Psoas muscle (tissue), 8 donors: Measurements from ENCODE around the gene SLC25A48. TPM values are rescaled to one million over a fixed set of nuclear protein-coding genes. Genes with fewer than 3 reads are reported as not detected.

Source experiments
- ATAC-seq, 4 donors: fragments of 200-7000 bp; cut with Tn5 transposase; one replicate each; pipeline ENCODE4 v1.9.1; 2020; ENCODE audit warnings: moderate library complexity in 3 of 4, mild to moderate bottlenecking in 2 of 4
- DNase-seq, 2 donors: peaks; one replicate each; pipeline ENCODE4 v3.0.0-alpha.2; 2020
- H3K27ac ChIP-seq: fragments of 200-600 bp; one replicate; pipeline ENCODE4 v1.8.0; 2022
- H3K27me3 ChIP-seq, 3 donors: fragments of 200-600 bp in 1 of 3; one replicate each; pipeline versions ENCODE4 v1.6.1 to v1.8.0; 2013 to 2022; ENCODE audit warnings: low read length in 2 of 3, mild to moderate bottlenecking in 2 of 3, moderate library complexity in 1 of 3; ENCODE audit not compliant: insufficient read depth in 3 of 3
- H3K36me3 ChIP-seq, 2 donors: fragments of 200-600 bp in 1 of 2; one replicate each; pipeline versions ENCODE4 v1.6.1 to v1.8.0; 2013 to 2022; ENCODE audit warnings: low read depth in 1 of 2, mild to moderate bottlenecking in 1 of 2, moderate library complexity in 1 of 2; ENCODE audit not compliant: insufficient read depth in 1 of 2
- H3K4me1 ChIP-seq: fragments of 200-600 bp; one replicate; pipeline ENCODE4 v1.8.0; 2022
- H3K4me3 ChIP-seq: fragments of 200-600 bp; one replicate; pipeline ENCODE4 v1.8.0; 2022; ENCODE audit warnings: mild to moderate bottlenecking
- H3K9me3 ChIP-seq: fragments of 200-600 bp; one replicate; pipeline ENCODE4 v1.8.0; 2022
- CTCF ChIP-seq: fragments of 200-600 bp; IDR thresholded peaks from one replicate; pipeline ENCODE4 v1.8.0; 2022; ENCODE audit warnings: antibody characterized with exemption
- WGBS, 3 donors: extraction: QIAGEN DNeasy Blood & Tissue Kit; methylation state at CpG; one replicate each; pipeline versions ENCODE4 v1.1.6 to v1.1.7; 2013; 5-methylcytosine and 5-hydroxymethylcytosine counted together
- intact Hi-C, 2 donors: fragments of 100-400 bp; cut with DNase I; formaldehyde crosslinking; loops; one replicate each; pipeline versions ENCODE4 v1.11.0 to v1.14.2; 2022
- polyA plus RNA-seq, 3 donors: library from polyadenylated mRNA; stranded (reverse); fragments of 200-250 nt; gene quantifications; one replicate each; pipeline ENCODE4 v1.2.3, GENCODE V29; 2013
- total RNA-seq, 4 donors: library from RNA; stranded (reverse); fragmentation: NEBNext Ultra II Directional in 2 of 4; extraction: Animal tissue kit (Norgen Biotek cat#: 25700) in 2 of 4; gene quantifications; one replicate each; pipeline versions ENCODE4 v1.2.1 to v1.2.4, GENCODE V29; 2021 to 2023
- donor health status: healthy with polysubstance abuse.
- donor health status: DM: no; HTN: no; CAD: no; lungs with moderate emphysema.
- donor health status: Bipolar disorder and iron deficiency.
- donor health status: healthy.
- donor health status: DM: yes; HTN: yes; CAD: no.
- donor health status: DM: no; HTN: no; CAD: no.
- donor health status: DM: no; HTN: no; CAD: no.
- donor health status: DM: yes; HTN: yes; CAD: no.

The SLC25A48 gene
- total and polyA plus RNA-seq, 7 donors: 1.7 to 9.6 (median 5.6) TPM; not detected in 1

- Histone ChIP-seq H3K27ac (no peak overlapping the region), H3K36me3 (no peaks in the 10 kb centered on the region), H3K27me3 (peaks cover 0 to 12% (median 0%) of the 10 kb centered on the region in 3 donors), H3K9me3 (no peaks in the 10 kb centered on the region), H3K4me3 (no peak overlapping the region), H3K4me1 (no peaks in the 10 kb centered on the region)
- DNase-seq (no peak), ATAC-seq (no peak)
- intact Hi-C loops: loop anchor here in 1 of 2 donors (10.0 kb wide), 1 partner anchor 166 kb away; no protein-coding TSS in a partner anchor
- no peak for TF ChIP-seq CTCF
- 78 to 81% (median 80%) methylated on average over 6 of the region's 6 CpGs for WGBS, 3 donors
These were observed 64.2 kb downstream of the SLC25A48 start for GRCh38 chr5:135898651-135899050.

- H3K27me3 ChIP-seq: peaks cover 0 to 9% (median 0%) of the 10 kb centered on the region in 3 donors
- no peak for TF ChIP-seq CTCF
- 64 to 69% (median 67%) methylated on average over 3 of the region's 3 CpGs for WGBS, 3 donors
- intact Hi-C loops: no loop called here
- no peaks in the 10 kb centered on the region for H3K36me3 ChIP-seq
- no peaks in the 10 kb centered on the region for H3K9me3 ChIP-seq
- no peak overlapping the region for H3K4me3 ChIP-seq
- DNase-seq (no peak), ATAC-seq (no peak)
- H3K27ac ChIP-seq: no peak overlapping the region
- no peaks in the 10 kb centered on the region for H3K4me1 ChIP-seq
These were observed 65.8 kb downstream of the SLC25A48 start for GRCh38 chr5:135900276-135900675.

DNA sequence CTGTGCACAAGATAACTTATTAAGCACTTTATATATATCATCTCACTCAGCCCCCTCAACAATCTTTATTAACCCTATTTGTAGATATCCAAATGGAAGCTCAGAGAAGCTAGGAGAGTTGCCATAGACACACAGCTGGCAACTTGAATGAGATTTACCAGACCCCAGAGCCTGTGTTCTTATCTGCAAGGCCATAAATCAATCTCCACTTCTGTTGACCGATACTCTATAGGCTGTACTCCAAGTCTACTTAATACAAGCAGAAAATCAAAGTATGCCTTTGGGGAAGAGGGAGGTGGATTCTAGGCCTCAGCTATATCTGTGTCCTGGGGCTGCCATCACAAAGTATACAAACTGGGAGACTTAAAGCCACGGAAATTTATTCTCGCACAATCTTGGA lies 67.2 kb downstream of the SLC25A48 start:
- Histone ChIP-seq H3K36me3 (no peaks in the 10 kb centered on the region), H3K4me3 (no peak overlapping the region), H3K9me3 (no peaks in the 10 kb centered on the region), H3K27me3 (peaks cover 0 to 9% (median 0%) of the 10 kb centered on the region in 3 donors), H3K27ac (no peak overlapping the region), H3K4me1 (no peaks in the 10 kb centered on the region)
- 60 to 63% (median 62%) methylated on average over 3 of the region's 3 CpGs for WGBS, 3 donors
- DNase-seq (no peak), ATAC-seq (no peak)
- intact Hi-C loops: no loop called here
- TF ChIP-seq CTCF: no peak

DNA sequence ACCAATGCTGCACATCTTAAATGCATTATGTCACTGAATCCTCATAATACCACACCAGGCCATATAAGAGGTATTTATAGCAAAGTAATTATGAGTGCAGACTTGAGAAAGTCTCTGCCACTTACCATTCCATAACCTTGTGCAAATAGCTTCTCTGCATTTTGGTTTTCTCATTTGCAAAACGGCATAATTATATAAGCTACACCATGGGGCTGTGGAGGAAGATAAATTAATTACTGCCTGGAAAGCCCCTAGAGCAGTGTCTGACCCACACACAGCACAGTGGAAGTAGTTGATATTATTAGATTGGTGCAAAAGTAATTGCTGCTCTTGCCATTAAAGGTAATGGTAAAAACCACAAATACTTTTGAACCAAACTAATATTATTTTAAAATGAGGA lies 70.7 kb downstream of the SLC25A48 start:
- no peak for ATAC-seq
- H3K27me3 ChIP-seq: peaks cover 0 to 22% (median 0%) of the 10 kb centered on the region in 3 donors

More for the DNA sequence above, 70.7 kb downstream of the SLC25A48 start:
- Histone ChIP-seq H3K4me3 (no peak overlapping the region), H3K4me1 (no peaks in the 10 kb centered on the region), H3K9me3 (no peaks in the 10 kb centered on the region), H3K27ac (no peak overlapping the region), H3K36me3 (no peaks in the 10 kb centered on the region)
- intact Hi-C loops: no loop called here
- 66 to 77% (median 70%) methylated on average over 1 of the region's 1 CpG for WGBS, 3 donors
- no peak for DNase-seq
- no peak for TF ChIP-seq CTCF
